PFSK-1 (cell line): ENCODE data around the gene ZNF652.

Experiments
- POLR2AphosphoS5 ChIP-seq: IDR thresholded peaks from 2 replicates; pipeline ENCODE4 v1.6.1; 2012; ENCODE audit warnings: low read depth, mild to moderate bottlenecking, control low read depth, low read length, moderate library complexity
- REST ChIP-seq, 2 experiments: IDR thresholded peaks; 2 replicates each; pipeline versions ENCODE4 v1.6.1 to v1.8.0; 2011 to 2012; ENCODE audit warnings: low read depth in 2 of 2, low read length in 2 of 2, control low read depth in 1 of 2, inconsistent platforms in 1 of 2, mild to moderate bottlenecking in 1 of 2, moderate library complexity in 1 of 2; ENCODE audit not compliant: insufficient read depth in 1 of 2

DNA sequence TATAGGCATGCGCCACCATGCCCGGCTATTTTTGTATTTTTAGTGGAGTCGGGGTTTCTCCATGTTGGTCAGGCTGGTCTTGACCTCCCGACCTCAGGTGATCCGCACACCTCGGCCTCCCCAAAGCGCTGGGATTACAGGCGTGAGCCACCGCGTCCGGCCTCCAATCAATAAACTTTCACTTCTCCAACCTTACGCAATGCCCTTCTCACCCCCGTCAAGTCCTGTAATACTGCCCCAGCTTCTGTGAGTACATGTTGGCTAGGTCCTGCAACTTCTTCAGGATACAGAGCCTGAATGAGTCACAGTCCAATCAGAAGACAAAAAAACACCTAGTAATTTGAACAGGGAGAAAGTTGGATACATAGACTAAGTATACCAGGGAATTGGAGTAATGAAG lies 84.4 kb downstream of the ZNF652 start:
- TF ChIP-seq POLR2AphosphoS5 (no peak), REST (IDR thresholded peaks at IDR 0.05; ENCODE audit: insufficient read depth in 1 of 2, low read depth in 2 of 2, low read length in 2 of 2) (no peak)
